Mucosa of descending colon (tissue), 3 donors: ENCODE data around the gene TBC1D22B. TPM values are rescaled to one million over a fixed set of nuclear protein-coding genes. Genes with fewer than 3 reads are reported as not detected.

ENCODE experiments used
- ATAC-seq: fragments of 200-7000 bp; cut with Tn5 transposase; one replicate; pipeline ENCODE4 v1.9.1; 2020; ENCODE audit warnings: mild to moderate bottlenecking, moderate library complexity
- DNase-seq, 3 donors: peaks; one replicate each; pipeline ENCODE4 v3.0.0-alpha.2; 2020
- H3K36me3 ChIP-seq: fragments of 200-600 bp; one replicate; pipeline ENCODE4 v1.8.0; 2021; ENCODE audit warnings: low read depth, mild to moderate bottlenecking
- H3K4me1 ChIP-seq: fragments of 200-600 bp; one replicate; pipeline ENCODE4 v1.8.0; 2021; ENCODE audit warnings: low read depth, mild to moderate bottlenecking
- H3K4me3 ChIP-seq: fragments of 200-600 bp; one replicate; pipeline ENCODE4 v1.8.0; 2021; ENCODE audit warnings: mild to moderate bottlenecking
- H3K9me3 ChIP-seq: fragments of 200-600 bp; one replicate; pipeline ENCODE4 v1.8.0; 2021; ENCODE audit warnings: mild to moderate bottlenecking
- intact Hi-C, 2 donors: fragments of 100-400 bp; cut with DNase I in 1 of 2; cut with micrococcal nuclease in 1 of 2; formaldehyde crosslinking; loops; one replicate each; pipeline versions ENCODE4 v1.11.0 to v1.11.1; 2022; cut with DNase I, micrococcal nuclease
- total RNA-seq, 3 donors: library from RNA; stranded (reverse); fragmentation: NEBNext Ultra II Directional in 2 of 3; extraction: Animal tissue kit (Norgen Biotek cat#: 25700) in 2 of 3; gene quantifications; one replicate each; pipeline versions ENCODE4 v1.2.1 to v1.2.4, GENCODE V29; 2021 to 2023
- TF ChIP-seq, protein P1 (sequence below): fragments of 200-600 bp; IDR thresholded peaks from one replicate; pipeline ENCODE4 v1.8.0; 2022; ENCODE audit warnings: antibody characterized with exemption, mild to moderate bottlenecking
- donor health status: DM: no; HTN: no; CAD: no; lungs with moderate emphysema.
- donor health status: DM: no; HTN: no; CAD: no.
- donor health status: DM: no; HTN: yes; CAD: no.

TBC1D22B gene
- total RNA-seq, 3 donors from 2014 or later = 12.9 to 15.5 (median 14.8) TPM

DNA sequence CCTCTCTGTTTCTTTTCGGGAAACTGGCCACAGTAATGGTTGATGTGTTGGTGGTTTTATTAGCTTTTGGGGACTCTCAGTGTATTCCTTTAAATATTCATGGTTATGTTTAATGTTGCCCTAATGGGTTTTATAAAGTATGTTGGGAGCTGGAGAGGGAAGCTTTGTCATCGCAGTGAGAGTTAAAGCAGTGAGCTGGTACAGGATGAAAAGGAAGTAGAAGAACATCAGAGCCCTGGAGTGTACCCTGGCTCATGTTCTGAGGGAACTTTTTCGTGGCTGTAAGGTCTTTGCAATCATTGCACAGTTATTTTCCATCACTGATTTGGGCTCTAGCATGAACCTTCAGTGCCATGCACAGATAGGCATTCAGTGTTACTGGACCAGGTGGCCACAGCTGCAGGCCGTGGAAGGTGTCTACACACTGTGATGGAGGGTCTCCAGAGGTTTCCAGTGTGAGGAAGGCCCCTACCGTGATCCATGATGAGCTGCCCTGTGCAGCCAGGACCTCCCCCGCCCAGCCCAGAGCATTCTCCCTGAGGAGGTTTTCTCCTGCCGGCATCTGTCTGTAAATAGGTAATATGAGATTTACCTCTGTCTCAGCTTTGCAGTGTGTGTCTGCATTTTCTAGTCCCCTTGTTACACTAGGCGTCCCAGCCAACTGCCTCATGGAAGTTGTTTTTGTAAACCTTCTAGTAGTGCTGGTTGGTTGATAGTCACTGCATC lies 22.8 kb downstream of the TBC1D22B start:
- Histone ChIP-seq H3K9me3 (no peaks in the 10 kb centered on the region), H3K4me1 (no peaks in the 10 kb centered on the region), H3K4me3 (no peak overlapping the region), H3K36me3 (no peaks in the 10 kb centered on the region)
- TF ChIP-seq, protein P1, sequence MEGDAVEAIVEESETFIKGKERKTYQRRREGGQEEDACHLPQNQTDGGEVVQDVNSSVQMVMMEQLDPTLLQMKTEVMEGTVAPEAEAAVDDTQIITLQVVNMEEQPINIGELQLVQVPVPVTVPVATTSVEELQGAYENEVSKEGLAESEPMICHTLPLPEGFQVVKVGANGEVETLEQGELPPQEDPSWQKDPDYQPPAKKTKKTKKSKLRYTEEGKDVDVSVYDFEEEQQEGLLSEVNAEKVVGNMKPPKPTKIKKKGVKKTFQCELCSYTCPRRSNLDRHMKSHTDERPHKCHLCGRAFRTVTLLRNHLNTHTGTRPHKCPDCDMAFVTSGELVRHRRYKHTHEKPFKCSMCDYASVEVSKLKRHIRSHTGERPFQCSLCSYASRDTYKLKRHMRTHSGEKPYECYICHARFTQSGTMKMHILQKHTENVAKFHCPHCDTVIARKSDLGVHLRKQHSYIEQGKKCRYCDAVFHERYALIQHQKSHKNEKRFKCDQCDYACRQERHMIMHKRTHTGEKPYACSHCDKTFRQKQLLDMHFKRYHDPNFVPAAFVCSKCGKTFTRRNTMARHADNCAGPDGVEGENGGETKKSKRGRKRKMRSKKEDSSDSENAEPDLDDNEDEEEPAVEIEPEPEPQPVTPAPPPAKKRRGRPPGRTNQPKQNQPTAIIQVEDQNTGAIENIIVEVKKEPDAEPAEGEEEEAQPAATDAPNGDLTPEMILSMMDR = no peak
- intact Hi-C loops = no loop called here
- no peak for ATAC-seq
- DNase-seq = no peak

DNA sequence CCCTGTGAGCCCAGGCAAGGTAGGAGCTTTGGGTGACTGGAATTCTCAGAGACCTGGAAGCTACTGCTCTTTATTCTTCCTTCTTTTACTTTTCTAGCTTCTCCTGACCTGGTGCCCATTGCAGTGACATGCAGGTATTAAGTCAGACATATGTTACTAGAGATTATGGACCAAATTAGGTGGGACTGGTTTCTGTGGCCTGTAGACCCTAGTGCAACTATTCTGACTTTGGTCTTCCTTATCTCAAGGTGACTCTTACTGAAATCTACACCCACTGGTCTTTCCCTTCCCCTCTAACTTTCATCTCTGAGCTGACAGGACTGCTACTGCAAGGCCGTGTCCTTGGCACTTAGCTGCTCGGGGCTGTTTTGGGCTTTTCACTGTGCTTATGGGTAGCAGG lies 24.8 kb downstream of the TBC1D22B start:
- no peaks in the 10 kb centered on the region for H3K36me3 ChIP-seq
- ATAC-seq (no peak), DNase-seq (no peak)
- intact Hi-C loops = no loop called here
- no peaks in the 10 kb centered on the region for H3K4me1 ChIP-seq
- no peak overlapping the region for H3K4me3 ChIP-seq
- H3K9me3 ChIP-seq = no peaks in the 10 kb centered on the region
- TF ChIP-seq, protein P1 = no peak

DNA sequence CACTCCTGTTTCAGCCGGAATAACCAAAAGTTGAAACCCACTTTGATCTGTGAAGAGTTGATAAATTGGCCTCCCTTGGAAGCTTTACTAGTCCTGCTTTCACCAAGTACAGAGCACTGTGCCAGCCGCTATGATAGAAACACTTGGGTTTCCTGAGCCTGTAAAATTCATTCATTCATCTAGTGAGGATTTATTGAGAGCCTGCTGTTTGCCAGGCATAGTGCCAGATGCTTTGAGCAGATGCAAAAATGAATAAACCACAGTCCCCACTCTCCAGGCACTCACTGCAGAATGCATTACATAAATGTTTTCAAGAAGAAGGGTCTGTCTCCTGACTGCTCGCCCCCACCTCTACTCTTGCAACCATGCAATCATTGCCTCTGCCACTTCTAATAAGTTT lies 25.7 kb downstream of the TBC1D22B start:
- DNase-seq (no peak), ATAC-seq (no peak)
- intact Hi-C loops = no loop called here
- Histone ChIP-seq H3K36me3 (no peaks in the 10 kb centered on the region), H3K9me3 (no peaks in the 10 kb centered on the region), H3K4me1 (no peaks in the 10 kb centered on the region), H3K4me3 (no peak overlapping the region)
- TF ChIP-seq, protein P1 = no peak

DNA sequence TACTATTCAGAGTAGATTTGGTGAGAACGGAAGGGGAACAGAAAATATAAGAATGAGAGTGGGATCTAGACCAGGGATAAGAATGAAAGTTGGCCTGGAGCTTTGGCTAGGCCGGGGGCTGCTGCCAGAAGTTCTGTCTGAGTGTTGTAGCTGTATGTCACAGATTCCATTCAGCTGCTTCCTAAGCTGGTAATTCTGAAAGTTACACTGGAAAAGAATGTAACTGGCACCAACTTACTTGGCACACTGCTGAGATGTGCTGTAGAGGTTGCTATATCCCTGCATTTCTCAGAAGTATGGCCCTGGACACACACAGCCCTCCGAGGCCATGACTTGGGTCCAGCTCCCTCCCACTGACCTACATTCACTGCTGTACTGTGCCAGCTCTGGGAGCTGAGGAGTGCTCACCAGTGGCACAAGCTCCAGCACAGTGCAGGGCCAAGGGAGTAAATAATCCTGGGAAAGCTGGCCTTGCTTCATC lies 26.1 kb downstream of the TBC1D22B start:
- peak; percentile 50 for ATAC-seq
- Histone ChIP-seq H3K36me3 (no peaks in the 10 kb centered on the region), H3K4me3 (no peak overlapping the region)

DNA sequence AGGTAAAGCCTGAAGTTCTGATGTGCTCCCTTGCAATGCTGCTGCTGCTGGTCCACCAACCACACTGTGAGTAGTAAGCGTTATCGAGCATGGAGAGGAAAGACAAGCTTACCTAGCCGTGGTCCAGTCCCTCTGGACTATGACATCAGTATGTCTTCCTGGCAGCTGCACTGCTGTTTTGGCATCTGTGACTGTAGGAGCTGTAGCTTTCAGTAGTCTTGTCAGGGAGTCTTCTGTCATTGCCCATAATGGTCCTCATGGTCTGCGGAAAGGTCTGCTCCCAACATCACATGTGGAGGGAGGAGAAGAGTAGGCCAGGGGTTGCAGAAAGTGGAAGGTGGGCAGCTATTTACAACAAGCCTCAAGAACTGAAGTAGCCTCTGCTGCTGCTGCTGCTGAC lies 27.2 kb downstream of the TBC1D22B start:
- no peaks in the 10 kb centered on the region for H3K36me3 ChIP-seq

More for the DNA sequence above, 26.1 kb downstream of the TBC1D22B start:
- TF ChIP-seq, protein P1 = no peak
- intact Hi-C loops = no loop called here
- no peaks in the 10 kb centered on the region for H3K9me3 ChIP-seq
- no peaks in the 10 kb centered on the region for H3K4me1 ChIP-seq
- DNase-seq = peak in 2 of 3 donors; percentile 11 to 52

More for the DNA sequence above, 27.2 kb downstream of the TBC1D22B start:
- H3K4me1 ChIP-seq = no peaks in the 10 kb centered on the region
- intact Hi-C loops = no loop called here
- H3K9me3 ChIP-seq = no peaks in the 10 kb centered on the region
- ATAC-seq (no peak), DNase-seq (no peak)
- H3K4me3 ChIP-seq = no peak overlapping the region
- TF ChIP-seq, protein P1 = no peak
